H9 (cell line): ENCODE measurements around the gene FBXO40. TPM values are rescaled to one million over a fixed set of nuclear protein-coding genes. Genes with fewer than 3 reads are reported as not detected.

Experiments
- DNase-seq: peaks from one replicate; pipeline ENCODE4 v3.0.0-alpha.2; 2017
- H2AFZ ChIP-seq: one replicate; pipeline ENCODE4 v1.6.1; 2013; ENCODE audit warnings: mild to moderate bottlenecking, low read length, control low read depth, moderate library complexity
- H2AK5ac ChIP-seq: 2 replicates; pipeline ENCODE4 v1.6.1; 2013; ENCODE audit warnings: low read length, control low read depth, mixed read lengths; ENCODE audit not compliant: insufficient read length
- H2BK120ac ChIP-seq: one replicate; pipeline ENCODE4 v1.6.1; 2013; ENCODE audit warnings: low read depth, mild to moderate bottlenecking, low read length, control low read depth, inconsistent platforms; ENCODE audit not compliant: poor library complexity, severe bottlenecking
- H2BK12ac ChIP-seq: 2 replicates; pipeline ENCODE4 v1.6.1; 2013; ENCODE audit warnings: low read length, control low read depth, mixed read lengths, low read depth; ENCODE audit not compliant: insufficient read length
- H2BK15ac ChIP-seq: 2 replicates; pipeline ENCODE4 v1.6.1; 2013; ENCODE audit warnings: low read depth, low read length, control low read depth
- H2BK20ac ChIP-seq: one replicate; pipeline ENCODE4 v1.6.1; 2013; ENCODE audit warnings: low read depth, mild to moderate bottlenecking, low read length, control low read depth, inconsistent platforms; ENCODE audit not compliant: poor library complexity, severe bottlenecking
- H2BK5ac ChIP-seq: 2 replicates; pipeline ENCODE4 v1.6.1; 2013; ENCODE audit warnings: low read length, control low read depth, mixed read lengths; ENCODE audit not compliant: insufficient read length
- H3K14ac ChIP-seq: 2 replicates; pipeline ENCODE4 v1.6.1; 2013; ENCODE audit warnings: low read length, control low read depth; ENCODE audit not compliant: insufficient read depth
- H3K18ac ChIP-seq: 2 replicates; pipeline ENCODE4 v1.6.1; 2013; ENCODE audit warnings: low read depth, mild to moderate bottlenecking, mixed read lengths, low read length, control low read depth; ENCODE audit not compliant: insufficient read length
- H3K23ac ChIP-seq: 2 replicates; pipeline ENCODE4 v1.6.1; 2013; ENCODE audit warnings: low read length, control low read depth, mixed read lengths, low read depth; ENCODE audit not compliant: insufficient read length
- H3K23me2 ChIP-seq: 2 replicates; pipeline ENCODE4 v1.6.1; 2013; ENCODE audit warnings: low read depth, mild to moderate bottlenecking, mixed read lengths, low read length, control low read depth; ENCODE audit not compliant: insufficient read length, poor library complexity, severe bottlenecking
- H3K27ac ChIP-seq: 2 replicates; pipeline ENCODE4 v1.5.1; 2013; ENCODE audit warnings: low read length, control low read depth, mixed read lengths, low read depth; ENCODE audit not compliant: insufficient read length
- H3K27me3 ChIP-seq: 2 replicates; pipeline ENCODE4 v1.6.1; 2013; ENCODE audit warnings: low read length, control low read depth, inconsistent platforms; ENCODE audit not compliant: insufficient read depth
- H3K4ac ChIP-seq: 2 replicates; pipeline ENCODE4 v1.6.1; 2013; ENCODE audit warnings: low read depth, mild to moderate bottlenecking, control low read depth, inconsistent platforms, low read length, moderate library complexity
- H3K4me1 ChIP-seq: 2 replicates; pipeline ENCODE4 v1.6.1; 2013; ENCODE audit warnings: low read length, control low read depth, inconsistent platforms; ENCODE audit not compliant: insufficient read depth
- H3K4me2 ChIP-seq: 2 replicates; pipeline ENCODE4 v1.6.1; 2013; ENCODE audit warnings: low read length, control low read depth, mixed read lengths; ENCODE audit not compliant: insufficient read length, insufficient read depth
- H3K56ac ChIP-seq: 2 replicates; pipeline ENCODE4 v1.6.1; 2013; ENCODE audit warnings: low read depth, mild to moderate bottlenecking, mixed read lengths, low read length, control low read depth; ENCODE audit not compliant: insufficient read length
- H3K79me1 ChIP-seq: 2 replicates; pipeline ENCODE4 v1.6.1; 2013; ENCODE audit warnings: low read depth, mild to moderate bottlenecking, moderate library complexity, low read length, control low read depth, inconsistent platforms; ENCODE audit not compliant: insufficient read depth, poor library complexity, severe bottlenecking
- H3K79me2 ChIP-seq: 2 replicates; pipeline ENCODE4 v1.6.1; 2013; ENCODE audit warnings: low read length, control low read depth, inconsistent platforms; ENCODE audit not compliant: insufficient read depth
- H3K9ac ChIP-seq: 2 replicates; pipeline ENCODE4 v1.6.1; 2013; ENCODE audit warnings: low read length, control low read depth, mixed read lengths; ENCODE audit not compliant: insufficient read length; ENCODE audit errors: extremely low read depth
- H3K9me3 ChIP-seq: one replicate; pipeline ENCODE4 v1.6.1; 2013; ENCODE audit warnings: low read depth, low read length, inconsistent platforms; ENCODE audit not compliant: control insufficient read depth
- H3T11ph ChIP-seq: one replicate; pipeline ENCODE4 v1.6.1; 2013; ENCODE audit warnings: mild to moderate bottlenecking, low read length, control low read depth, inconsistent platforms
- H4K20me1 ChIP-seq: one replicate; pipeline ENCODE4 v1.6.1; 2013; ENCODE audit not compliant: control insufficient read depth, insufficient read length, insufficient read depth
- H4K5ac ChIP-seq: 2 replicates; pipeline ENCODE4 v1.6.1; 2013; ENCODE audit warnings: low read depth, mild to moderate bottlenecking, mixed read lengths, low read length, control low read depth; ENCODE audit not compliant: insufficient read length
- H4K8ac ChIP-seq: replicated peaks from 2 replicates; pipeline ENCODE4 v1.6.1; 2013; ENCODE audit warnings: low read length, control low read depth, mixed read lengths, low read depth; ENCODE audit not compliant: insufficient read length
- H4K91ac ChIP-seq: 2 replicates; pipeline ENCODE4 v1.6.1; 2013; ENCODE audit warnings: low read depth, mild to moderate bottlenecking, moderate library complexity, mixed read lengths, low read length, control low read depth; ENCODE audit not compliant: insufficient read length
- H3K27ac Mint-ChIP-seq, 3 experiments: 2 replicates in 2 of 3; 3 replicates in 1 of 3; pipeline ENCODE4 v1.8.0; 2020 to 2021; ENCODE audit warnings: mixed read lengths in 3 of 3, mild to moderate bottlenecking in 1 of 3, moderate library complexity in 1 of 3
- H3K27me3 Mint-ChIP-seq: 2 replicates; pipeline ENCODE4 v1.8.0; 2021; ENCODE audit warnings: low read depth, mild to moderate bottlenecking, moderate library complexity, mixed read lengths
- H3K36me3 Mint-ChIP-seq, 3 experiments: 2 replicates in 2 of 3; 3 replicates in 1 of 3; pipeline ENCODE4 v1.8.0; 2020 to 2021; ENCODE audit warnings: low read depth in 3 of 3, mixed read lengths in 3 of 3; ENCODE audit not compliant: insufficient read depth in 1 of 3
- H3K4me1 Mint-ChIP-seq, 2 experiments: 2 replicates each; pipeline ENCODE4 v1.8.0; 2020; ENCODE audit warnings: mixed read lengths in 2 of 2
- H3K4me3 Mint-ChIP-seq, 2 experiments: 2 replicates in 1 of 2; 3 replicates in 1 of 2; pipeline ENCODE4 v1.8.0; 2020 to 2021; ENCODE audit warnings: mild to moderate bottlenecking in 2 of 2, mixed read lengths in 2 of 2, moderate library complexity in 1 of 2
- H3K9me3 Mint-ChIP-seq, 2 experiments: 2 replicates in 1 of 2; 3 replicates in 1 of 2; pipeline ENCODE4 v1.8.0; 2020; ENCODE audit warnings: mild to moderate bottlenecking in 2 of 2, mixed read lengths in 2 of 2, moderate library complexity in 1 of 2
- CTCF ChIP-seq: fragments of 200-600 bp; sonication (generic); conservative IDR thresholded peaks from 3 replicates; pipeline ENCODE4 v1.8.0; 2021; ENCODE audit warnings: antibody characterized with exemption, mild to moderate bottlenecking
- total RNA-seq: library from RNA; stranded (reverse); gene quantifications from 2 replicates; pipeline ENCODE4 v1.2.1, GENCODE V29; 2021

FBXO40 gene
- total RNA-seq, 1 experiment from 2014 or later: 0.04 TPM

- Histone ChIP-seq H3K23me2 (no peaks in the 10 kb centered on the region), H2BK5ac (no peak overlapping the region), H4K5ac (no peak overlapping the region), H3K4me2 (no peak overlapping the region), H3T11ph (no peak overlapping the region), H2BK20ac (no peak overlapping the region), H3K27me3 (no peaks in the 10 kb centered on the region), H2BK15ac (no peak overlapping the region), H3K79me2 (no peaks in the 10 kb centered on the region), H4K20me1 (no peaks in the 10 kb centered on the region), H3K79me1 (no peaks in the 10 kb centered on the region), H3K56ac (no peak overlapping the region), H2AFZ (no peak overlapping the region), H2BK120ac (no peak overlapping the region), H3K14ac (no peak overlapping the region), H3K9ac (no peak overlapping the region), H3K27ac (no peak overlapping the region), H3K23ac (no peak overlapping the region), H2BK12ac (no peak overlapping the region), H4K91ac (no peak overlapping the region), H3K4ac (no peak overlapping the region), H3K4me1 (no peaks in the 10 kb centered on the region; the same call in 1 of the 2 replicates), H3K18ac (no peak overlapping the region), H4K8ac (no peak overlapping the region), H3K9me3 (no peaks in the 10 kb centered on the region), H2AK5ac (no peak overlapping the region)
- Mint-ChIP-seq H3K27ac (no peak overlapping the region), H3K4me1 (peaks cover 0 to 1% of the 10 kb centered on the region in 2 experiments; a peak in 1 of 4 replicates), H3K27me3 (no peaks in the 10 kb centered on the region), H3K36me3 (no peaks in the 10 kb centered on the region), H3K9me3 (peaks cover 3 to 10% of the 10 kb centered on the region in 2 experiments; a peak in 3 of 5 replicates), H3K4me3 (no peak overlapping the region)
- no peak for DNase-seq
- no peak for TF ChIP-seq CTCF
Observed at GRCh38 chr3:121649645-121650044, 56.5 kb downstream of the FBXO40 start.
